ENCODE results near the gene QKI.

Gene QKI

DNA sequence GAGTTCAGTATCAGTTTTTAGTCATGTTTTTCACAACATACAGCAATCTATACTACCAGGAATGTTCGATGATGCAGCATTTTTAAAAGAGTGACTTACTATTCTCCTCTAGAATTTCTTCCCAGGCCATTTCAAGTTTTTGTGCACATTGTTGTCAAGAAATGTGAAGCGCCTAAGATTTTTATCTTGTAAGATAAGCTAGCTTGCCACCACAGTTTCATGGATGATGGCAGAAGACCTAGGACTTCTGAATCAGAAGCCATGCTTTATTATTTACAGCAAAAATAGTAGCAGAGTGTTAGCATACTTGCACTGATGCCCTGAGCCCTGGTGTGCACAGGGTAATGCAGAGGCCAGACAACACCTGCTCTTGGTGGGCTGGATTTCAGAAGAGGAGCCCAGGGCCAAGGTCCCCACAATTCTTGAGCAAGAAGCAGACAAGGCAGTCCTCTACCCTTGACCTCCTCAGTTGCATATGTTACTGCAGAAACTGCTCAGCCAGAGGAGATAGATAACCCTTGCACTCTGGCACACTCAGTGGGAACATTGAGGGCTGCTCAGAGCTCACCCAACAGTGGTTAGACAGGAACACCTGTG is 99.2 kb downstream of the QKI start:
- H4K20me1 ChIP-seq (ENCODE audit: insufficient read depth, low read length): no peaks in the 10 kb centered on the region
- H2AFZ ChIP-seq (ENCODE audit: low read length): no peak overlapping the region
- DNase-seq: no peak
- TF ChIP-seq EZH2phosphoT487 (IDR thresholded peaks at IDR 0.05; ENCODE audit: low read length) (no peak), EZH2 (optimal IDR thresholded peaks at IDR 0.05; ENCODE audit: low read depth, low read length) (no peak)
- TF ChIP-seq, protein P1, sequence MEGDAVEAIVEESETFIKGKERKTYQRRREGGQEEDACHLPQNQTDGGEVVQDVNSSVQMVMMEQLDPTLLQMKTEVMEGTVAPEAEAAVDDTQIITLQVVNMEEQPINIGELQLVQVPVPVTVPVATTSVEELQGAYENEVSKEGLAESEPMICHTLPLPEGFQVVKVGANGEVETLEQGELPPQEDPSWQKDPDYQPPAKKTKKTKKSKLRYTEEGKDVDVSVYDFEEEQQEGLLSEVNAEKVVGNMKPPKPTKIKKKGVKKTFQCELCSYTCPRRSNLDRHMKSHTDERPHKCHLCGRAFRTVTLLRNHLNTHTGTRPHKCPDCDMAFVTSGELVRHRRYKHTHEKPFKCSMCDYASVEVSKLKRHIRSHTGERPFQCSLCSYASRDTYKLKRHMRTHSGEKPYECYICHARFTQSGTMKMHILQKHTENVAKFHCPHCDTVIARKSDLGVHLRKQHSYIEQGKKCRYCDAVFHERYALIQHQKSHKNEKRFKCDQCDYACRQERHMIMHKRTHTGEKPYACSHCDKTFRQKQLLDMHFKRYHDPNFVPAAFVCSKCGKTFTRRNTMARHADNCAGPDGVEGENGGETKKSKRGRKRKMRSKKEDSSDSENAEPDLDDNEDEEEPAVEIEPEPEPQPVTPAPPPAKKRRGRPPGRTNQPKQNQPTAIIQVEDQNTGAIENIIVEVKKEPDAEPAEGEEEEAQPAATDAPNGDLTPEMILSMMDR (IDR thresholded peaks at IDR 0.05; ENCODE audit: low read length): no peak
- no peaks in the 10 kb centered on the region for H3K36me3 ChIP-seq (replicated peaks; ENCODE audit: insufficient read depth, low read length)
- no peak overlapping the region for H3K27ac ChIP-seq (ENCODE audit: low read length)
- H3K79me2 ChIP-seq (ENCODE audit: low read length): peaks cover 19% of the 10 kb centered on the region
- H3K4me2 ChIP-seq (ENCODE audit: low read depth, low read length): no peak overlapping the region
- H3K9me3 ChIP-seq (replicated peaks; ENCODE audit: insufficient read depth, low read length): no peaks in the 10 kb centered on the region
- no peaks in the 10 kb centered on the region for H3K9me2 ChIP-seq (replicated peaks; ENCODE audit: insufficient read depth, low read length)
- no peak overlapping the region for H3K4me3 ChIP-seq (ENCODE audit: low read length)
- no peaks in the 10 kb centered on the region for H3K27me3 ChIP-seq (replicated peaks; ENCODE audit: insufficient read depth, low read length)
- H3K9ac ChIP-seq (ENCODE audit: low read length): no peak overlapping the region
- H3K4me1 ChIP-seq (ENCODE audit: low read length): no peaks in the 10 kb centered on the region
- H3F3A ChIP-seq (ENCODE audit: insufficient read depth, low read length): no peaks in the 10 kb centered on the region

DNA sequence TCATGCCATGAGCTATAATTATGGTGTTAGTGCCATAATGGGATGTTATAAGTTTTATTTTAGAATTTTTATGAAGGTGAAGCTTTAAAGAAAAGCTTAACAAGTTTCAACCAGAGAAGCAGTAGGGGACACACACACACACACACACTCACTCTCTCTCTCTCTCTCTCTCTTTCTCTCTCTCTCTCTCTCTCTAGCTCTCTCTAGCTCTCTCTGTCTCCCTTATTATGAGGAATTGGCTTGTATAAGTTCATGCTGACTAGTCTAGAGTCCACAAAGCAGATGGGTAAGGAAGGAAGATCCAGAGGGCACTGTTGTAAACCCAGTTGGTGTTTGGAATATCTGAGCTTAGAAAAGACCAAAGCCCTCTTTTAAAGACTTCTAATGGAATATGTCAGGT is 102.4 kb downstream of the QKI start:
- H3F3A ChIP-seq (ENCODE audit: insufficient read depth, low read length): no peaks in the 10 kb centered on the region
- H3K4me2 ChIP-seq (ENCODE audit: low read depth, low read length): no peak overlapping the region
- H3K36me3 ChIP-seq (replicated peaks; ENCODE audit: insufficient read depth, low read length): no peaks in the 10 kb centered on the region
- H3K27ac ChIP-seq (ENCODE audit: low read length): no peak overlapping the region
- no peaks in the 10 kb centered on the region for H3K9me2 ChIP-seq (replicated peaks; ENCODE audit: insufficient read depth, low read length)
- TF ChIP-seq EZH2 (optimal IDR thresholded peaks at IDR 0.05; ENCODE audit: low read depth, low read length): no peak
- TF ChIP-seq, protein P1 (IDR thresholded peaks at IDR 0.05; ENCODE audit: low read length): no peak
- peaks cover 34% of the 10 kb centered on the region for H3K79me2 ChIP-seq (ENCODE audit: low read length)
- H3K9ac ChIP-seq (ENCODE audit: low read length): no peak overlapping the region
- no peaks in the 10 kb centered on the region for H3K27me3 ChIP-seq (replicated peaks; ENCODE audit: insufficient read depth, low read length)
- H3K4me3 ChIP-seq (ENCODE audit: low read length): no peak overlapping the region
- no peaks in the 10 kb centered on the region for H3K4me1 ChIP-seq (ENCODE audit: low read length)
- no peaks in the 10 kb centered on the region for H4K20me1 ChIP-seq (ENCODE audit: insufficient read depth, low read length)
- H3K9me3 ChIP-seq (replicated peaks; ENCODE audit: insufficient read depth, low read length): no peaks in the 10 kb centered on the region
- no peak for DNase-seq
- no peak overlapping the region for H2AFZ ChIP-seq (ENCODE audit: low read length)

DNA sequence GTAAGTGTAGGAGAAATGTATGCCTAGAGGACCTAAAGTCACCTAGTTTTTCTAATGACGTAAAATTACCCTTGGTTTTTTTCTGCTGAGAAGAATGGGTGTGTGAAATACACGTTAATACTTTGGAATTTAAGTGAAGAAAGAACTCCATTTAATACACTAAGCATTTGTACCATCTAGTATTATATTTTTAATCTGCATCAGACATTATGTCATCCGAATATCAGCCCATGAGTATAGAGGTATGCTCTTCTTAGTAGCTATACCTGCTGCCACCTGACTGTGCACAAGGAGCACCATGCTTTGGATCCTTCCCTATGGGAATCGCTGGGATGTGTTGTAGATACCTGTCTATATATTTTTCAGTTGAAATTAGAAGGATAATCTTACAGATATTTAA is 106.4 kb downstream of the QKI start:
- Histone ChIP-seq H3K27me3 (replicated peaks; ENCODE audit: insufficient read depth, low read length) (no peaks in the 10 kb centered on the region), H3K27ac (ENCODE audit: low read length) (no peak overlapping the region), H3K9ac (ENCODE audit: low read length) (no peak overlapping the region), H3K79me2 (ENCODE audit: low read length) (peaks cover 43% of the 10 kb centered on the region), H3K4me1 (ENCODE audit: low read length) (no peaks in the 10 kb centered on the region), H4K20me1 (ENCODE audit: insufficient read depth, low read length) (no peaks in the 10 kb centered on the region), H2AFZ (ENCODE audit: low read length) (no peak overlapping the region), H3K4me3 (ENCODE audit: low read length) (no peak overlapping the region), H3K9me3 (replicated peaks; ENCODE audit: insufficient read depth, low read length) (no peaks in the 10 kb centered on the region), H3K36me3 (replicated peaks; ENCODE audit: insufficient read depth, low read length) (no peaks in the 10 kb centered on the region), H3K4me2 (ENCODE audit: low read depth, low read length) (no peak overlapping the region), H3F3A (ENCODE audit: insufficient read depth, low read length) (no peaks in the 10 kb centered on the region), H3K9me2 (replicated peaks; ENCODE audit: insufficient read depth, low read length) (no peaks in the 10 kb centered on the region)
- TF ChIP-seq EZH2 (optimal IDR thresholded peaks at IDR 0.05; ENCODE audit: low read depth, low read length): no peak
- TF ChIP-seq, protein P1 (IDR thresholded peaks at IDR 0.05; ENCODE audit: low read length): no peak
- TF ChIP-seq EZH2phosphoT487 (IDR thresholded peaks at IDR 0.05; ENCODE audit: low read length): no peak
- DNase-seq: no peak

All from MM.1S (cell line).